HFF-Myc (cell line): ENCODE results near the gene AMIGO3.

Experiments used
- DNase-seq: peaks from one replicate; pipeline ENCODE4 v3.0.0-alpha.2; 2011; ENCODE audit warnings: low read depth; ENCODE audit errors: extremely low read depth
- H3K4me3 ChIP-seq: replicated peaks from 2 replicates; pipeline ENCODE4 v1.5.1; 2011; ENCODE audit warnings: low read depth, mild to moderate bottlenecking, control low read depth, low read length
- TF ChIP-seq, protein P1 (sequence below): IDR thresholded peaks from 2 replicates; pipeline ENCODE4 v1.5.1; 2012; ENCODE audit warnings: mild to moderate bottlenecking, low read depth, low read length, control low read depth; ENCODE audit errors: missing control alignments

Gene AMIGO3

GRCh38 chr3:49673121-49673714, 46.3 kb downstream of the AMIGO3 start:
- no peak for DNase-seq
- TF ChIP-seq, protein P1, sequence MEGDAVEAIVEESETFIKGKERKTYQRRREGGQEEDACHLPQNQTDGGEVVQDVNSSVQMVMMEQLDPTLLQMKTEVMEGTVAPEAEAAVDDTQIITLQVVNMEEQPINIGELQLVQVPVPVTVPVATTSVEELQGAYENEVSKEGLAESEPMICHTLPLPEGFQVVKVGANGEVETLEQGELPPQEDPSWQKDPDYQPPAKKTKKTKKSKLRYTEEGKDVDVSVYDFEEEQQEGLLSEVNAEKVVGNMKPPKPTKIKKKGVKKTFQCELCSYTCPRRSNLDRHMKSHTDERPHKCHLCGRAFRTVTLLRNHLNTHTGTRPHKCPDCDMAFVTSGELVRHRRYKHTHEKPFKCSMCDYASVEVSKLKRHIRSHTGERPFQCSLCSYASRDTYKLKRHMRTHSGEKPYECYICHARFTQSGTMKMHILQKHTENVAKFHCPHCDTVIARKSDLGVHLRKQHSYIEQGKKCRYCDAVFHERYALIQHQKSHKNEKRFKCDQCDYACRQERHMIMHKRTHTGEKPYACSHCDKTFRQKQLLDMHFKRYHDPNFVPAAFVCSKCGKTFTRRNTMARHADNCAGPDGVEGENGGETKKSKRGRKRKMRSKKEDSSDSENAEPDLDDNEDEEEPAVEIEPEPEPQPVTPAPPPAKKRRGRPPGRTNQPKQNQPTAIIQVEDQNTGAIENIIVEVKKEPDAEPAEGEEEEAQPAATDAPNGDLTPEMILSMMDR: no peak
- peak overlapping the region; percentile 83 for H3K4me3 ChIP-seq

DNA sequence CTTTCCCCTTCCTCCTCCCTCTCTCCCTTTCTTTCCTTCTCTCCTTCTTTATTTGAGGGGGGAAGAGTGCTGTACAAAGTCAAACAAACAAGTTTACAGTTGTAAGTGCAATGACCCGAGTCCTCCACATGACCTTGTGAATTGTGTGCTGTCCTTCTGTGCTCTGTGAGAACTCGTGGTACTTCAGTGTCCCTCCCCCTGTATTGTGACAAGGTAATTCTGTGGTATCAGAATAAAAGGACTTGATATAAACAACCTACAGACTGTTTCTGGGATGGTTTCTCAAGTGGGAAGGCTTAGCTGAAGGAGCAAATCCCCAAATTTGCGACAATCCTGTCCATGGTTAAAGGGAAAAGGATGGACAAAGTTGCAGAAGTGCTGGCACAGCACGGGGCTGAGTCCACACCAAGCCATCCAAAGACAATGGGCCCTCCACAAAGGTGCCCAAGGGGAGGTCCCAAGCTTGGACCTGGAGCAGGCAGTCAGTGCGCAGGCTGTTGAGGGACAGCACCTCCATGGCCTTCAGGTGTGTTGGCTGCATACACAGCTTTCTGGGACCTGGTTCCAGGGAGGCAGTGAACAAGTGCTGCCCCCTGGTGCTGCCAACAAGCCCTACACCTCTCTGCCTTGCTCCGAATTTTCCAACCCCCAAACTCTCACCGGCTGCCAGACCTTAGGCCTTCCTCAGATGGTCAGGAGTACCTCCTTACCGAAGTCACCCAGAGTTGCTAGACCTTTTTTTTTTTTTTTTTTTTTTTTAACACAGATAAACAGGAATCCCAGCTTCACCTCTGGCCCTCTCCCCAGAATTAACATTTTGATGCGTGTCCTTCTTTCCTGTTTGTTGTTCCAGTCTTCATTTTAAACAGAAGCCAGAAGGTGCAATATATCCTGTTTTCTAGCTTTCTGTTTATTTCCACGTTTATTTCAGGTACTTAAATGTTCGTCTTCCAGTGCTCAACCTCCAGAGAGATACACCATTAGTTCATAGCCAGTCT, 47.9 kb downstream of the AMIGO3 start:
- TF ChIP-seq, protein P1: peak; percentile 88
- DNase-seq: peak; percentile 32
- H3K4me3 ChIP-seq: no peak overlapping the region

DNA sequence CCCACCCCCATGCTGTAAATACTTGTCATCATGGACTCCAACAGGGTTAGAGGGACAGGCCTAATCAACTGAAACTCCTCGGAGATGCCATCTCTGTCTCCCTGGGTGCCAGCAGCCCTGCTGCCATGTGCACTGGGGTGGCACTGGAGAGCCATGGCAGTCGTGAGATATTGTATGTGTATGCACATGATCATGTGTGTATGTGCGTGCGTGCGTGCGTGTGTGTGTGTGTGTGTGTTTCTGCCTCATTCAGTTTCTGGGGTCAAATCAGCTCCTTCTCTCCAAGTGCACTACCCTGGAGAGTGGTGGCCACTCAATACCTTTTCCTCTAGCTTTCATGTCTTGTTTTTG, 48.6 kb downstream of the AMIGO3 start:
- H3K4me3 ChIP-seq: no peak overlapping the region
- TF ChIP-seq, protein P1: no peak
- DNase-seq: no peak

DNA sequence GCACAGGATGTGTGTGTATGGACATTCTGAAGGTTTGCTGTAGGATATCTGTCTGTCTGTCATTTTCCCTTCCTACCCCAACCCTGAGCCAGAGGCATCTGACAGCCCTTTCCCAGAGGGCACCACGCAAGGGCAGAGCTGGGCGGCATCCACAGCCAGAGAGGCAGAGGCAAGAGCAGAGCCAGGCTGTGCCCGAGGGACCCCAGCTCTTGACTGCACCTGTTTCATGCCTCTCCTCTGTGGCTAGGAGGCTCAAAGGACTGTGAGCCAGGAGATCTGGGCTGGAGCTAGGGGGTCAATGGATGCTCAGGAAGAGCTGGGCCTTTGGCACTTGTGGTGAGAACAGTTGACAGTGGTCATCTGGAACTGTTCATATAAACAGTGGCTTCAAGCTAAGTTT, 50.1 kb downstream of the AMIGO3 start:
- TF ChIP-seq, protein P1: no peak
- DNase-seq: no peak
- no peak overlapping the region for H3K4me3 ChIP-seq

DNA sequence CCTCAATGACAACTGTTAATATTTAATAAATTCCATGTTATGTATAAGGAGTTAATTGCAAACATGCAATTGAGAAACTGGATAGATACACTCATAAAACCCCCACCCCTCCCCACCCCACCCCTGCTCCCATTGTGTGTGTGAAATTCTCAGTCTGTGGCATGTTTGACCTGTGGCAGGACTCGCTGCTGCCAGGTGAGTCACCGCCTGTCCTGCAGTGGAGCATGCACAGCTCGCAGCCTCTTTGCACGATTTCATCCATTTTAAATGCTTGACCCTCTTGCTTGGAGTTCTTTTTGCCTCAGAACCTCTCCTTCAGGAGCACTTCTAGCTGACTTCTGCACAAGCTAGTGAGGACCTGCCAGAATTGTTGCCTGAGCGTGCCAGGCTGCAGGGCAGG, 50.6 kb downstream of the AMIGO3 start:
- TF ChIP-seq, protein P1: no peak
- H3K4me3 ChIP-seq: no peak overlapping the region
- no peak for DNase-seq

DNA sequence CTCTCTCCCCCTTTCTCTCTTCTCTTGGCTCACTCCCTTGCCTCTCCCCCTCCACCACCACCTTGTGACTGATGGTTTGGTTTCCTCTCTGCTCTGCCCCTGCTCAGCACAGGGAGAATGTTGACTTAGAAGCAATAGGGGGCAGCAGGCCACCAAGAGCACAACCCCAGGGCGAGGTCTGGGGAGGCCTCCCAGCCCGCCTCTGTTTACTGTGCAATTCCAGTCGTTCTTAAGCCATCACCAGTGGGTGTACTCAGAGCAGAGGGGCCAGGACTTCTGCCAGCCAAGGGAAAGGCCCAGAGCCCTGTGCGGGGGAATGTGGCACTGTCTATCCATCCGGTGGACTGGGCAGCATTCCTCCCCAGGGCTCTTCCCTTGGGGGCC, 51.1 kb downstream of the AMIGO3 start:
- TF ChIP-seq, protein P1: no peak
- no peak overlapping the region for H3K4me3 ChIP-seq
- DNase-seq: no peak
